WTC11 (cell line): ENCODE results near the gene COX4I1. TPM values are rescaled to one million over a fixed set of nuclear protein-coding genes. Genes with fewer than 3 reads are reported as not detected.

ENCODE experiments used
- ATAC-seq: fragments of 200-7000 bp; cut with Tn5 transposase; 2 replicates; pipeline ENCODE4 v1.10.0; 2021; ENCODE audit warnings: mild to moderate bottlenecking, moderate library complexity
- CTCF ChIA-PET: fragments of 300-600 bp; sonication (Branson Sonifier 250); formaldehyde crosslinking; loops from one replicate; lab custom pipeline; 2021; ENCODE audit warnings: antibody characterized with exemption; lab: Charles Lee
- POLR2A ChIA-PET: fragments of 350-600 bp; sonication (Branson Sonifier 250); formaldehyde crosslinking; loops from one replicate; lab custom pipeline; 2021; ENCODE audit warnings: antibody characterized with exemption; lab: Charles Lee
- DNase-seq: peaks from one replicate; pipeline ENCODE4 v3.0.0; 2021; ENCODE audit warnings: low spot score
- H3K27ac Mint-ChIP-seq: 2 replicates; pipeline ENCODE4 v1.8.0; 2021; ENCODE audit warnings: mixed read lengths
- H3K27me3 Mint-ChIP-seq: 2 replicates; pipeline ENCODE4 v1.8.0; 2021; ENCODE audit warnings: low read depth, mild to moderate bottlenecking, moderate library complexity, mixed read lengths
- H3K36me3 Mint-ChIP-seq: 2 replicates; pipeline ENCODE4 v1.8.0; 2021; ENCODE audit warnings: mixed read lengths
- H3K4me1 Mint-ChIP-seq: 2 replicates; pipeline ENCODE4 v1.8.0; 2022; ENCODE audit warnings: mixed read lengths
- H3K4me3 Mint-ChIP-seq: 2 replicates; pipeline ENCODE4 v1.8.0; 2021; ENCODE audit warnings: mild to moderate bottlenecking, moderate library complexity, mixed read lengths
- H3K9me3 Mint-ChIP-seq: 2 replicates; pipeline ENCODE4 v1.8.0; 2021; ENCODE audit warnings: mixed read lengths
- ELF4 ChIP-seq: sonication (generic); formaldehyde crosslinking; IDR thresholded peaks from 2 replicates; pipeline ENCODE4 v1.8.1; 2022; ENCODE audit warnings: low read depth, mild to moderate bottlenecking, moderate library complexity, missing genetic modification reagents
- FOXP4 ChIP-seq: sonication (generic); formaldehyde crosslinking; IDR thresholded peaks from 2 replicates; pipeline ENCODE4 v1.8.0; 2022; ENCODE audit warnings: mild to moderate bottlenecking, missing genetic modification reagents
- GABPB1 ChIP-seq: sonication (generic); formaldehyde crosslinking; IDR thresholded peaks from 2 replicates; pipeline ENCODE4 v1.8.1; 2023; ENCODE audit warnings: mild to moderate bottlenecking, missing genetic modification reagents
- HMGXB4 ChIP-seq: sonication (generic); formaldehyde crosslinking; IDR thresholded peaks from 2 replicates; pipeline ENCODE4 v1.8.1; 2023; ENCODE audit warnings: mild to moderate bottlenecking, moderate library complexity, missing genetic modification reagents
- NFE2L1 ChIP-seq: sonication (generic); formaldehyde crosslinking; IDR thresholded peaks from 2 replicates; pipeline ENCODE4 v1.8.1; 2023; ENCODE audit warnings: missing genetic modification reagents
- NR2C2 ChIP-seq: sonication (generic); formaldehyde crosslinking; IDR thresholded peaks from 2 replicates; pipeline ENCODE4 v1.8.0; 2022; ENCODE audit warnings: mild to moderate bottlenecking, missing genetic modification reagents
- OVOL2 ChIP-seq: fragments of 250-450 bp; sonication (Bioruptor Pico); IDR thresholded peaks from 2 replicates; pipeline ENCODE4 v1.9.0; 2021; ENCODE audit warnings: mild to moderate bottlenecking, borderline replicate concordance
- RELA ChIP-seq: sonication (generic); formaldehyde crosslinking; IDR thresholded peaks from 2 replicates; pipeline ENCODE4 v1.8.1; 2022; ENCODE audit warnings: missing genetic modification reagents, mild to moderate bottlenecking, borderline replicate concordance
- RORB ChIP-seq: fragments of 250-450 bp; sonication (Bioruptor Pico); IDR thresholded peaks from 2 replicates; pipeline ENCODE4 v1.9.0; 2021; ENCODE audit warnings: mild to moderate bottlenecking
- SMAD4 ChIP-seq: sonication (generic); formaldehyde crosslinking; IDR thresholded peaks from 2 replicates; pipeline ENCODE4 v1.8.0; 2022; ENCODE audit warnings: mild to moderate bottlenecking, missing genetic modification reagents
- USF1 ChIP-seq: sonication (generic); formaldehyde crosslinking; IDR thresholded peaks from 2 replicates; pipeline ENCODE4 v1.8.0; 2022; ENCODE audit warnings: mild to moderate bottlenecking, missing genetic modification reagents
- ZNF121 ChIP-seq: sonication (generic); formaldehyde crosslinking; IDR thresholded peaks from 2 replicates; pipeline ENCODE4 v1.8.0; 2023; ENCODE audit warnings: missing genetic modification reagents
- ZNF232 ChIP-seq: sonication (generic); formaldehyde crosslinking; IDR thresholded peaks from 2 replicates; pipeline ENCODE4 v1.8.0; 2022; ENCODE audit warnings: mild to moderate bottlenecking, missing genetic modification reagents
- ZNF263 ChIP-seq: sonication (generic); formaldehyde crosslinking; IDR thresholded peaks from 2 replicates; pipeline ENCODE4 v1.8.1; 2022; ENCODE audit warnings: low read depth, mild to moderate bottlenecking, moderate library complexity, missing genetic modification reagents
- ZNF512 ChIP-seq: sonication (generic); formaldehyde crosslinking; IDR thresholded peaks from 2 replicates; pipeline ENCODE4 v1.8.1; 2022; ENCODE audit warnings: missing genetic modification reagents, borderline replicate concordance
- total RNA-seq: library from RNA; stranded (reverse); gene quantifications from 3 replicates; pipeline ENCODE4 v1.2.3, GENCODE V29; 2021
- TF ChIP-seq, protein P1 (sequence below): sonication (generic); formaldehyde crosslinking; IDR thresholded peaks from 2 replicates; pipeline ENCODE4 v1.8.0; 2022; ENCODE audit warnings: mild to moderate bottlenecking, missing genetic modification reagents
- TF ChIP-seq, protein P2 (sequence below): fragments of 250-450 bp; sonication (Bioruptor Pico); IDR thresholded peaks from 2 replicates; pipeline ENCODE4 v1.9.0; 2021; ENCODE audit warnings: moderate library complexity, mild to moderate bottlenecking, inconsistent platforms, borderline replicate concordance
- TF ChIP-seq, protein P3 (sequence below): fragments of 250-450 bp; sonication (Bioruptor Pico); conservative IDR thresholded peaks from 2 replicates; pipeline ENCODE4 v1.9.0; 2021; ENCODE audit warnings: mild to moderate bottlenecking
- TF ChIP-seq, protein P4 (sequence below): sonication (generic); formaldehyde crosslinking; IDR thresholded peaks from 2 replicates; pipeline ENCODE4 v1.8.1; 2022; ENCODE audit warnings: low read depth, missing genetic modification reagents, borderline replicate concordance
- TF ChIP-seq, protein P5 (sequence below): sonication (generic); formaldehyde crosslinking; IDR thresholded peaks from 2 replicates; pipeline ENCODE4 v1.8.0; 2023; ENCODE audit warnings: missing genetic modification reagents

COX4I1 gene
- total RNA-seq, 1 experiment from 2014 or later, result 618 TPM

DNA sequence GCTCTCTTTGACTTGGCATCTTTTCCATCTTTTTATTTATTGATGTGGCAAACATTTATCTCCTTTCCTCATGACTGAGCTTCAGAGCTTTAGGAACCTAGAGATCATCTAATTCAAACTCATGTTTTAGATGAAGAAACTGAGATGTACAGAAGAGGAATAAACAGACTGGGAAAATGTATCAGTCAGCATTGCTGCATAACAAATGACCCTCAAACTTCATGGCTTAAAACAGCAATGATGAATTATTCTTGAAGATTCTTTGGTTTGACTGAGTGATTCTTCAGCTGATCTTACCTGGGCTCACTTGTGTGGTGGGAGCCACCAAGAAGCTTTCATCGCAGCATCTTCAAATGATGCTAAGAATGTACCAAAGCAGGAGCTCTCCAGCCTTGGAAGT is 55.4 kb downstream of the COX4I1 start:
- DNase-seq (no peak), ATAC-seq (no peak)
- no peaks in the 10 kb centered on the region for H3K36me3 Mint-ChIP-seq
- peaks cover 6% of the 10 kb centered on the region for H3K9me3 Mint-ChIP-seq
- TF ChIP-seq, protein P1, sequence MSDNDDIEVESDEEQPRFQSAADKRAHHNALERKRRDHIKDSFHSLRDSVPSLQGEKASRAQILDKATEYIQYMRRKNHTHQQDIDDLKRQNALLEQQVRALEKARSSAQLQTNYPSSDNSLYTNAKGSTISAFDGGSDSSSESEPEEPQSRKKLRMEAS, result no peak
- TF ChIP-seq, protein P2, sequence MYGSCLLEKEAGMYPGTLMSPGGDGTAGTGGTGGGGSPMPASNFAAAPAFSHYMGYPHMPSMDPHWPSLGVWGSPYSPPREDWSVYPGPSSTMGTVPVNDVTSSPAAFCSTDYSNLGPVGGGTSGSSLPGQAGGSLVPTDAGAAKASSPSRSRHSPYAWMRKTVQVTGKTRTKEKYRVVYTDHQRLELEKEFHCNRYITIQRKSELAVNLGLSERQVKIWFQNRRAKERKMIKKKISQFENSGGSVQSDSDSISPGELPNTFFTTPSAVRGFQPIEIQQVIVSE, result no peak
- no peak for TF ChIP-seq USF1 (CRISPR knock-in tag)
- TF ChIP-seq, protein P3, sequence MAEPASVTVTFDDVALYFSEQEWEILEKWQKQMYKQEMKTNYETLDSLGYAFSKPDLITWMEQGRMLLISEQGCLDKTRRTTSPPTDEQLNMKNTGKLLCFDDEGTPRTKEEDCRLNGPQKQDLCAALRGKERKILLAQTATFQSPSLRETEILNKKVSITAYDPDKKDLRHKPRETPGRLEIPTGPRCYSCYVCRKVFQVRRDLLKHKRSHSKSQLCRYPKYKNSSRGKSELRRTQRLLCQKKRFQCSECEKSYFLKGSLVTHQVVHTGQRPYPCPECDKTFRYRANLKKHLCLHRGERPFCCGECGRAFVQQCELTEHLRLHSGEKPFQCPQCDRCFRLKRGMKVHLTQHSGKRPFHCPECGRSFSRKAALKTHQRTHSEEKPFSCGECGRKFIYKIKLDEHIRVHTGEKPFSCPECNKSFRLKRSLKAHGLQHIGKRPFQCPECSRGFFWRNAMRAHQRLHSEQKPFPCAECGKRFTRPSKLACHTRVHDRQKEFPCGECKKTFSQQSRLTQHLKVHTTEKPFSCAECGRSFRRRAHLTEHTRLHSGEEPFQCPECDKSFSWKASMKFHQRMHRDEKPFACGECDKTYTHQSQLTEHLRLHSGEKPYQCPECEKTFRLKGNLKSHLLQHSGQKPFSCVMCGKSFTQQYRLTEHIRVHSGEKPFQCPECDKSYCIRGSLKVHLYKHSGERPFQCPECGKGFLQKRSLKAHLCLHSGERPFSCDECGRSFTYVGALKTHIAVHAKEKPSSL (CRISPR knock-in tag), result no peak
- no peak for TF ChIP-seq RORB
- TF ChIP-seq ZNF263 (CRISPR knock-in tag), result no peak
- TF ChIP-seq FOXP4 (CRISPR knock-in tag), result no peak
- TF ChIP-seq HMGXB4 (CRISPR knock-in tag), result no peak
- no peak for TF ChIP-seq ZNF232 (CRISPR knock-in tag)
- TF ChIP-seq OVOL2 (CRISPR knock-in tag), result no peak
- TF ChIP-seq ZNF121 (CRISPR knock-in tag), result no peak
- no peak for TF ChIP-seq RELA
- no peak for TF ChIP-seq ZNF512
- TF ChIP-seq NR2C2 (CRISPR knock-in tag), result no peak
- no peak for TF ChIP-seq SMAD4
- ChIA-PET CTCF (no interaction called here), POLR2A (no interaction called here)
- H3K27me3 Mint-ChIP-seq, result peaks cover 3% of the 10 kb centered on the region
- H3K4me1 Mint-ChIP-seq, result peaks cover 9% of the 10 kb centered on the region
- no peak overlapping the region for H3K27ac Mint-ChIP-seq
- no peak overlapping the region for H3K4me3 Mint-ChIP-seq

DNA sequence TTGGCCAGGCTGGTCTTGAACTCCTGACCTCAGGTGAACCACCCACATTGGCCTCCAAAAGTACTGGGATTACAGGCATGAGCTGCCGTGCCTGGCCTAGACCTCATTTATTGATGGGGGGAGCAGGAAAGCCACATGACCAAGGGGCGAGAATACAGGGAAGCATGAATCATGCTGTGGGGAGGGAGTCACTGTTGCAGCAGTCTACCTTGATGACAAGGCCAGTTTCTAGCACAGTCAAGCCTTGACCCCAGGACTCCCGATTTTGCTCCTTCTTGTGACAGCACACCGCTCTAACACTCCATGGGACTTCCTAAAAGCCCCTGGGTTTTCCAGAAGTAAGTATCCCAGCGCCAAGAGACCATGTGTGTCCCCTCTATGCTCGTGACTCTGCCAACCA is 56.6 kb downstream of the COX4I1 start:
- CTCF ChIA-PET, result interaction anchor here (0.7 kb wide), 1 partner anchor 526 kb away, joined by 3 read pairs; no protein-coding TSS in a partner anchor
- Mint-ChIP-seq H3K4me1 (peaks cover 5% of the 10 kb centered on the region), H3K27ac (no peak overlapping the region), H3K9me3 (peaks cover 6% of the 10 kb centered on the region), H3K36me3 (no peaks in the 10 kb centered on the region), H3K27me3 (peaks cover 3% of the 10 kb centered on the region), H3K4me3 (no peak overlapping the region)
- DNase-seq (no peak), ATAC-seq (no peak)
- POLR2A ChIA-PET, result no interaction called here
- TF ChIP-seq, protein P4, sequence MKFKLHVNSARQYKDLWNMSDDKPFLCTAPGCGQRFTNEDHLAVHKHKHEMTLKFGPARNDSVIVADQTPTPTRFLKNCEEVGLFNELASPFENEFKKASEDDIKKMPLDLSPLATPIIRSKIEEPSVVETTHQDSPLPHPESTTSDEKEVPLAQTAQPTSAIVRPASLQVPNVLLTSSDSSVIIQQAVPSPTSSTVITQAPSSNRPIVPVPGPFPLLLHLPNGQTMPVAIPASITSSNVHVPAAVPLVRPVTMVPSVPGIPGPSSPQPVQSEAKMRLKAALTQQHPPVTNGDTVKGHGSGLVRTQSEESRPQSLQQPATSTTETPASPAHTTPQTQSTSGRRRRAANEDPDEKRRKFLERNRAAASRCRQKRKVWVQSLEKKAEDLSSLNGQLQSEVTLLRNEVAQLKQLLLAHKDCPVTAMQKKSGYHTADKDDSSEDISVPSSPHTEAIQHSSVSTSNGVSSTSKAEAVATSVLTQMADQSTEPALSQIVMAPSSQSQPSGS (CRISPR knock-in tag), result no peak
- TF ChIP-seq, protein P2, result no peak
- no peak for TF ChIP-seq GABPB1 (CRISPR knock-in tag)
- no peak for TF ChIP-seq NFE2L1 (CRISPR knock-in tag)
- TF ChIP-seq, protein P5, sequence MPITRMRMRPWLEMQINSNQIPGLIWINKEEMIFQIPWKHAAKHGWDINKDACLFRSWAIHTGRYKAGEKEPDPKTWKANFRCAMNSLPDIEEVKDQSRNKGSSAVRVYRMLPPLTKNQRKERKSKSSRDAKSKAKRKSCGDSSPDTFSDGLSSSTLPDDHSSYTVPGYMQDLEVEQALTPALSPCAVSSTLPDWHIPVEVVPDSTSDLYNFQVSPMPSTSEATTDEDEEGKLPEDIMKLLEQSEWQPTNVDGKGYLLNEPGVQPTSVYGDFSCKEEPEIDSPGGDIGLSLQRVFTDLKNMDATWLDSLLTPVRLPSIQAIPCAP, result no peak
- TF ChIP-seq, protein P3 (CRISPR knock-in tag), result no peak
- no peak for TF ChIP-seq ELF4 (CRISPR knock-in tag)
